Astrocyte (in vitro differentiated cells and primary cell): ENCODE data around the gene GRAMD4. TPM values are rescaled to one million over a fixed set of nuclear protein-coding genes. Genes with fewer than 3 reads are reported as not detected.

Source experiments
- DNase-seq: peaks from one replicate; pipeline ENCODE4 v3.0.0-alpha.2; 2010; ENCODE audit warnings: low read depth
- FAIRE-seq: peaks from 2 replicates; lab custom pipeline; 2011; peaks lifted over from hg19 to GRCh38; lab: Jason Lieb, UNC
- H2AFZ ChIP-seq: 2 replicates; pipeline ENCODE4 v1.6.0; 2012; ENCODE audit warnings: low read depth, low read length, inconsistent platforms
- H3K27ac ChIP-seq: 2 replicates; pipeline ENCODE4 v1.5.1; 2011; ENCODE audit warnings: low read depth, low read length, inconsistent platforms
- H3K27me3 ChIP-seq: 2 replicates; pipeline ENCODE4 v1.6.0; 2011; ENCODE audit warnings: low read length, inconsistent platforms; ENCODE audit not compliant: insufficient read depth
- H3K36me3 ChIP-seq: 2 replicates; pipeline ENCODE4 v1.5.1; 2011; ENCODE audit warnings: low read length, inconsistent platforms; ENCODE audit not compliant: insufficient read depth
- H3K4me1 ChIP-seq: 2 replicates; pipeline ENCODE4 v1.5.1; 2011; ENCODE audit warnings: low read length, inconsistent platforms; ENCODE audit not compliant: insufficient read depth
- H3K4me2 ChIP-seq: 2 replicates; pipeline ENCODE4 v1.6.0; 2012; ENCODE audit warnings: low read length, inconsistent platforms
- H3K4me3 ChIP-seq: 2 replicates; pipeline ENCODE4 v1.5.1; 2011; ENCODE audit warnings: low read depth, mild to moderate bottlenecking, low read length, inconsistent platforms; ENCODE audit not compliant: insufficient read depth
- H3K79me2 ChIP-seq: 2 replicates; pipeline ENCODE4 v1.6.0; 2012; ENCODE audit warnings: mild to moderate bottlenecking, low read length, inconsistent platforms; ENCODE audit not compliant: insufficient read depth
- H3K9ac ChIP-seq: 2 replicates; pipeline ENCODE4 v1.6.0; 2012; ENCODE audit warnings: mild to moderate bottlenecking, low read length, inconsistent platforms
- H3K9me3 ChIP-seq: 2 replicates; pipeline ENCODE4 v1.5.1; 2012; ENCODE audit warnings: low read depth, mild to moderate bottlenecking, low read length, inconsistent platforms; ENCODE audit not compliant: insufficient read depth
- H4K20me1 ChIP-seq: 2 replicates; pipeline ENCODE4 v1.6.0; 2012; ENCODE audit warnings: low read length, inconsistent platforms; ENCODE audit not compliant: insufficient read depth
- H3K27ac Mint-ChIP-seq: one replicate; pipeline ENCODE4 v1.8.0; 2021; ENCODE audit warnings: mild to moderate bottlenecking, mixed read lengths; ENCODE audit not compliant: unreplicated experiment
- H3K27me3 Mint-ChIP-seq: one replicate; pipeline ENCODE4 v1.8.0; 2021; ENCODE audit warnings: low read depth, mixed read lengths; ENCODE audit not compliant: unreplicated experiment
- H3K36me3 Mint-ChIP-seq: one replicate; pipeline ENCODE4 v1.8.0; 2021; ENCODE audit warnings: low read depth, mixed read lengths; ENCODE audit not compliant: unreplicated experiment
- H3K4me1 Mint-ChIP-seq: one replicate; pipeline ENCODE4 v1.8.0; 2021; ENCODE audit warnings: low read depth, mixed read lengths; ENCODE audit not compliant: unreplicated experiment
- H3K4me3 Mint-ChIP-seq: one replicate; pipeline ENCODE4 v1.8.0; 2021; ENCODE audit warnings: mild to moderate bottlenecking, moderate library complexity, mixed read lengths; ENCODE audit not compliant: unreplicated experiment
- H3K9me3 Mint-ChIP-seq: one replicate; pipeline ENCODE4 v1.8.0; 2021; ENCODE audit warnings: mild to moderate bottlenecking, mixed read lengths; ENCODE audit not compliant: unreplicated experiment
- EZH2 ChIP-seq: IDR thresholded peaks from 2 replicates; pipeline ENCODE4 v1.6.1; 2012; ENCODE audit warnings: mild to moderate bottlenecking, low read length, inconsistent platforms; ENCODE audit not compliant: insufficient read depth
- total RNA-seq: library from RNA; stranded (reverse); gene quantifications from 2 replicates; pipeline ENCODE4 v1.2.1, GENCODE V29; 2021
- TF ChIP-seq, protein P1 (sequence below): IDR thresholded peaks from 2 replicates; pipeline ENCODE4 v1.5.1; 2011; ENCODE audit warnings: low read depth, mild to moderate bottlenecking, inconsistent platforms, low read length, moderate library complexity; ENCODE audit not compliant: insufficient read depth

Gene GRAMD4
- total RNA-seq, 1 donor from 2014 or later, result 17.8 TPM

DNA sequence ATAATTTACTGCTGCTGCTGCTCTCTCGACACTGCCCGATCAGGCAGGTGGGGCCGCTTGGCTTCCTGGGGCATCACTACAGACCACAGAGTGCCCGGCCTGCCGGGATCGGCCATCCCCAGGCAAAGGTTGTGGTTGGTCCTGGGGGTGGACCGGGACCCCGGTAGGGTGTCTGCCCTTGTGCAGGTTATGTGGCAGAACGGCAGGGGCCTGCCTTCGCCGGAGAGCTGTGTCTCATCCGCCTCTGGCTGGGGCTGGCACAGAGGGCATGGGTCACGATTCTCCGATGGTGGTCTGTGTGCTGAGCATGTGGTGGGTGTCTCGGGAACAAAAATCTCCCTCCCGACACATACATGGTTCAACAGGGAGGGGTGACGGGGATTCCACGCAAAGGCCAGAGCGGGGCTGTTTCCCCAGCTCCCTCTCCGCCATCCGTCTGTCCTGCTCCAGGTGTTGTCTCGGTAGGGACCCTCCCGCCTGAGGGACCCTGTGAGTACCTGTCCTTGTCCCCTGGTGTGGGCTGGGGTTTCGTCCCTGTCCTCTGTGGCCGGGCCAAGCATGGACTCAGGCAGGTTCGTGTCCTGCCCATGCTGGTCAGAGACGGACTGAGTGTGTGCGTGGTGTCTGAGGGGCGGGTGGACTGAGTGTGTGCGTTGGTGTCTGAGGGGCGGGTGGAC lies 7.8 kb downstream of the GRAMD4 start:
- Mint-ChIP-seq H3K36me3 (peaks cover 11% of the 10 kb centered on the region), H3K4me1 (no peaks in the 10 kb centered on the region)

DNA sequence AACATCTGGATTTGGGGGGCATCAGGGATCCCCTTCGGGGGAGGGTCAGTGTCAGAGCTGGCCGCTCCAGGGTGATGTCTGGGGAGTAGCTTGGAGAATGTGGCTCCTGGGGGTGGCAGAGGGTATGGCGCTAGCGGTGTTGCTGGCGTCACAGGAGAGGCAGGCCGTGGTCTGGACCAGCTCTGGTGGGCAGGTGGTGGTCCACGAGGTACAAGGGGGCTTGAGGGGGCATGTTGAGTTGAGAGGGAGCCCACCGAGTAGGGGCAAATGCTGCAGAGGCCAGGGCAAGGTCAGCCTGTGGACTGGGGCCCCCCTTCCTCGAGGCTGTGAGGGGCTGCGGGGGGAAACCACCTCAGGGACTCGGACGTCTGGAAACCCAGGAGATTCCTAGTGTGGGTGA lies 8.6 kb downstream of the GRAMD4 start:
- Histone ChIP-seq H3K4me2 (no peak overlapping the region), H3K27ac (no peak overlapping the region), H3K79me2 (no peaks in the 10 kb centered on the region), H2AFZ (no peak overlapping the region), H3K36me3 (no peaks in the 10 kb centered on the region), H3K9ac (no peak overlapping the region), H3K9me3 (no peaks in the 10 kb centered on the region), H3K27me3 (no peaks in the 10 kb centered on the region), H4K20me1 (peaks cover 19% of the 10 kb centered on the region), H3K4me3 (no peak overlapping the region), H3K4me1 (no peaks in the 10 kb centered on the region)
- H3K27me3 Mint-ChIP-seq, result peaks cover 2% of the 10 kb centered on the region
- no peaks in the 10 kb centered on the region for H3K4me1 Mint-ChIP-seq
- H3K36me3 Mint-ChIP-seq, result peaks cover 11% of the 10 kb centered on the region
- peaks cover 4% of the 10 kb centered on the region for H3K9me3 Mint-ChIP-seq
- TF ChIP-seq EZH2, result no peak
- TF ChIP-seq, protein P1, sequence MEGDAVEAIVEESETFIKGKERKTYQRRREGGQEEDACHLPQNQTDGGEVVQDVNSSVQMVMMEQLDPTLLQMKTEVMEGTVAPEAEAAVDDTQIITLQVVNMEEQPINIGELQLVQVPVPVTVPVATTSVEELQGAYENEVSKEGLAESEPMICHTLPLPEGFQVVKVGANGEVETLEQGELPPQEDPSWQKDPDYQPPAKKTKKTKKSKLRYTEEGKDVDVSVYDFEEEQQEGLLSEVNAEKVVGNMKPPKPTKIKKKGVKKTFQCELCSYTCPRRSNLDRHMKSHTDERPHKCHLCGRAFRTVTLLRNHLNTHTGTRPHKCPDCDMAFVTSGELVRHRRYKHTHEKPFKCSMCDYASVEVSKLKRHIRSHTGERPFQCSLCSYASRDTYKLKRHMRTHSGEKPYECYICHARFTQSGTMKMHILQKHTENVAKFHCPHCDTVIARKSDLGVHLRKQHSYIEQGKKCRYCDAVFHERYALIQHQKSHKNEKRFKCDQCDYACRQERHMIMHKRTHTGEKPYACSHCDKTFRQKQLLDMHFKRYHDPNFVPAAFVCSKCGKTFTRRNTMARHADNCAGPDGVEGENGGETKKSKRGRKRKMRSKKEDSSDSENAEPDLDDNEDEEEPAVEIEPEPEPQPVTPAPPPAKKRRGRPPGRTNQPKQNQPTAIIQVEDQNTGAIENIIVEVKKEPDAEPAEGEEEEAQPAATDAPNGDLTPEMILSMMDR, result no peak
- peak overlapping the region; percentile 38 for H3K27ac Mint-ChIP-seq
- DNase-seq (no peak), FAIRE-seq (no peak)
- no peak overlapping the region for H3K4me3 Mint-ChIP-seq

More for the DNA sequence above, 7.8 kb downstream of the GRAMD4 start:
- FAIRE-seq (no peak), DNase-seq (no peak)
- no peak overlapping the region for H3K4me2 ChIP-seq
- no peaks in the 10 kb centered on the region for H3K27me3 ChIP-seq
- no peak overlapping the region for H3K27ac Mint-ChIP-seq
- H3K9me3 ChIP-seq, result no peaks in the 10 kb centered on the region
- no peaks in the 10 kb centered on the region for H3K4me1 ChIP-seq
- H3K27me3 Mint-ChIP-seq, result peaks cover 2% of the 10 kb centered on the region
- no peak for TF ChIP-seq EZH2
- TF ChIP-seq, protein P1, result no peak
- no peaks in the 10 kb centered on the region for H3K36me3 ChIP-seq
- peaks cover 4% of the 10 kb centered on the region for H3K9me3 Mint-ChIP-seq
- H3K4me3 Mint-ChIP-seq, result no peak overlapping the region
- H3K9ac ChIP-seq, result no peak overlapping the region
- H4K20me1 ChIP-seq, result peaks cover 19% of the 10 kb centered on the region
- H2AFZ ChIP-seq, result no peak overlapping the region
- no peak overlapping the region for H3K27ac ChIP-seq
- H3K4me3 ChIP-seq, result no peak overlapping the region
- H3K79me2 ChIP-seq, result no peaks in the 10 kb centered on the region

GRCh38 chr22:46629291-46629690 lies 9.1 kb downstream of the GRAMD4 start:
- no peak overlapping the region for H2AFZ ChIP-seq
- peaks cover 22% of the 10 kb centered on the region for H4K20me1 ChIP-seq
- FAIRE-seq (no peak), DNase-seq (no peak)
- no peak overlapping the region for H3K4me2 ChIP-seq
- no peak overlapping the region for H3K4me3 Mint-ChIP-seq
- TF ChIP-seq EZH2, result no peak
- TF ChIP-seq, protein P1, result no peak
- H3K9me3 Mint-ChIP-seq, result peaks cover 4% of the 10 kb centered on the region
- peaks cover 11% of the 10 kb centered on the region for H3K36me3 Mint-ChIP-seq
- no peaks in the 10 kb centered on the region for H3K4me1 ChIP-seq
- no peaks in the 10 kb centered on the region for H3K36me3 ChIP-seq
- H3K27me3 Mint-ChIP-seq, result peaks cover 2% of the 10 kb centered on the region
- no peaks in the 10 kb centered on the region for H3K27me3 ChIP-seq
- H3K9ac ChIP-seq, result no peak overlapping the region
- H3K4me3 ChIP-seq, result no peak overlapping the region
- H3K9me3 ChIP-seq, result no peaks in the 10 kb centered on the region
- peaks cover 3% of the 10 kb centered on the region for H3K4me1 Mint-ChIP-seq
- no peak overlapping the region for H3K27ac ChIP-seq
- H3K79me2 ChIP-seq, result no peaks in the 10 kb centered on the region
- H3K27ac Mint-ChIP-seq, result no peak overlapping the region
